ENCODE results near the gene FATE1.

- no peak for TF ChIP-seq CTCF (IDR thresholded peaks at IDR 0.05)
- TF ChIP-seq POLR2A (IDR thresholded peaks at IDR 0.05), result no peak
Observed at GRCh38 chrX:151754641-151755215, 38.9 kb downstream of the FATE1 start.
